HepG2 (cell line): ENCODE data around the gene SIT1. TPM values are rescaled to one million over a fixed set of nuclear protein-coding genes. Genes with fewer than 3 reads are reported as not detected.

Experiments used
- ATAC-seq: fragments of 200-7000 bp; cut with Tn5 transposase; 3 replicates; pipeline ENCODE4 v1.9.1; 2020; ENCODE audit warnings: mild to moderate bottlenecking, moderate library complexity
- BruUV-seq: library from RNA; stranded (reverse); fragments of 400-500 nt; replicated peaks from 2 replicates; lab custom pipeline; 2021; lab: Mats Ljungman, UMichigan
- CTCF ChIA-PET: fragments of 300-600 bp; formaldehyde crosslinking; extraction: SDS; loops from one replicate; lab custom pipeline; 2021; ENCODE audit warnings: low total read pairs, inconsistent platforms, low intra/inter-chr PET ratio; lab: Yijun Ruan, JAX
- POLR2A ChIA-PET: fragments of 350-600 bp; sonication (Branson Sonifier 250); formaldehyde crosslinking; loops from one replicate; lab custom pipeline; 2020; ENCODE audit warnings: antibody characterized with exemption, inconsistent platforms; lab: Yijun Ruan, JAX
- DNase-seq: peaks from one replicate; pipeline ENCODE4 v3.0.0-alpha.2; 2015; ENCODE audit warnings: low spot score
- FAIRE-seq: peaks from 3 replicates; lab custom pipeline; 2011; peaks lifted over from hg19 to GRCh38; lab: Jason Lieb, UNC
- H2AFZ ChIP-seq: one replicate; pipeline ENCODE4 v1.6.1; 2011; ENCODE audit warnings: low read length, inconsistent platforms
- H3K27ac ChIP-seq: fragments of 300-600 bp; 3 replicates; pipeline ENCODE4 v1.8.0; 2011; ENCODE audit warnings: mixed run types, mild to moderate bottlenecking, mixed read lengths, low read length, inconsistent platforms; ENCODE audit not compliant: insufficient read depth; ENCODE audit errors: extremely low read length
- H3K27me3 ChIP-seq, 2 experiments: fragments of 200-600 bp in 1 of 2; 2 replicates in 1 of 2; 3 replicates in 1 of 2; pipeline versions ENCODE4 v1.6.0 to v1.8.0; 2011; ENCODE audit warnings: low read length in 2 of 2, mild to moderate bottlenecking in 2 of 2, moderate library complexity in 2 of 2, inconsistent platforms in 1 of 2; ENCODE audit not compliant: insufficient read depth in 2 of 2, control insufficient read depth in 1 of 2
- H3K36me3 ChIP-seq, 2 experiments: fragments of 200-600 bp in 1 of 2; replicated peaks in 1 of 2; 2 replicates in 1 of 2; 3 replicates in 1 of 2; pipeline versions ENCODE4 v1.5.1 to v1.8.0; 2011; ENCODE audit warnings: low read length in 2 of 2, inconsistent platforms in 1 of 2; ENCODE audit not compliant: insufficient read depth in 2 of 2, control insufficient read depth in 1 of 2
- H3K4me1 ChIP-seq: 2 replicates; pipeline ENCODE4 v1.5.1; 2012; ENCODE audit warnings: low read length, inconsistent platforms; ENCODE audit not compliant: insufficient read depth
- H3K4me2 ChIP-seq: 2 replicates; pipeline ENCODE4 v1.6.0; 2011; ENCODE audit warnings: low read depth, low read length, inconsistent platforms
- H3K4me3 ChIP-seq, 3 experiments: fragments of 200-600 bp in 1 of 3; sonication (generic), shearing (Covaris generic) in 1 of 3; replicated peaks in 1 of 3; 2 replicates each; pipeline ENCODE4 v1.5.1; 2011 to 2016; ENCODE audit warnings: low read length in 3 of 3, inconsistent platforms in 2 of 3, low read depth in 2 of 3, mild to moderate bottlenecking in 2 of 3, control low read depth in 1 of 3, mixed read lengths in 1 of 3; ENCODE audit not compliant: insufficient read depth in 1 of 3
- H3K79me2 ChIP-seq: one replicate; pipeline ENCODE4 v1.6.1; 2011; ENCODE audit warnings: low read length, inconsistent platforms; ENCODE audit not compliant: insufficient read depth
- H3K9ac ChIP-seq: 2 replicates; pipeline ENCODE4 v1.6.0; 2011; ENCODE audit warnings: mild to moderate bottlenecking, low read depth, low read length, inconsistent platforms; ENCODE audit not compliant: insufficient read depth
- H3K9me3 ChIP-seq: 2 replicates; pipeline ENCODE4 v1.5.1; 2012; ENCODE audit warnings: mild to moderate bottlenecking, low read length
- H4K20me1 ChIP-seq: 2 replicates; pipeline ENCODE4 v1.6.0; 2011; ENCODE audit warnings: inconsistent platforms, mild to moderate bottlenecking, low read length, moderate library complexity; ENCODE audit not compliant: insufficient read depth
- CSRNP1 ChIP-seq: sonication (generic); formaldehyde crosslinking; IDR thresholded peaks from 2 replicates; pipeline ENCODE4 v1.8.1; 2023; ENCODE audit warnings: mild to moderate bottlenecking, missing genetic modification reagents
- EED ChIP-seq: sonication (generic); formaldehyde crosslinking; IDR thresholded peaks from 2 replicates; pipeline ENCODE4 v1.5.0; 2020; ENCODE audit warnings: mild to moderate bottlenecking, missing genetic modification reagents
- FOXP4 ChIP-seq: sonication (generic); formaldehyde crosslinking; IDR thresholded peaks from 2 replicates; pipeline ENCODE4 v1.4.0; 2020; ENCODE audit warnings: missing genetic modification reagents
- GATAD2A ChIP-seq: IDR thresholded peaks from 2 replicates; pipeline ENCODE4 v1.6.1; 2016
- HMGXB4 ChIP-seq, 2 experiments: sonication (generic) in 1 of 2; formaldehyde crosslinking in 1 of 2; IDR thresholded peaks; 2 replicates each; pipeline versions ENCODE4 v1.4.0 to v1.6.1; 2018 to 2020; ENCODE audit warnings: missing genetic modification reagents in 2 of 2, borderline replicate concordance in 1 of 2, low read depth in 1 of 2, mild to moderate bottlenecking in 1 of 2, missing biosample characterization in 1 of 2
- HNF4G ChIP-seq, 2 experiments: sonication (generic) in 1 of 2; formaldehyde crosslinking in 1 of 2; IDR thresholded peaks; 2 replicates each; pipeline versions ENCODE4 v1.4.0 to v1.6.1; 2011 to 2020; ENCODE audit warnings: borderline replicate concordance in 2 of 2, low read depth in 2 of 2, mild to moderate bottlenecking in 2 of 2, low read length in 1 of 2, missing genetic modification reagents in 1 of 2, moderate library complexity in 1 of 2
- LCORL ChIP-seq, 2 experiments: fragments of 450-650 bp in 1 of 2; sonication (generic) in 1 of 2; formaldehyde crosslinking in 1 of 2; IDR thresholded peaks; 2 replicates each; pipeline versions ENCODE4 v1.5.0 to v1.6.1; 2017 to 2020; ENCODE audit warnings: antibody characterized with exemption in 1 of 2, missing genetic modification reagents in 1 of 2
- PHF21A ChIP-seq: sonication (generic); formaldehyde crosslinking; IDR thresholded peaks from 2 replicates; pipeline ENCODE4 v1.5.0; 2020; ENCODE audit warnings: mild to moderate bottlenecking, missing genetic modification reagents
- POLR2A ChIP-seq, 2 experiments: IDR thresholded peaks; 2 replicates each; pipeline ENCODE4 v1.6.1; 2011; ENCODE audit warnings: low read depth in 2 of 2, low read length in 2 of 2, mild to moderate bottlenecking in 1 of 2, moderate library complexity in 1 of 2; ENCODE audit not compliant: insufficient read depth in 1 of 2
- THRA ChIP-seq: sonication (generic); formaldehyde crosslinking; IDR thresholded peaks from 2 replicates; pipeline ENCODE4 v1.4.0; 2020; ENCODE audit warnings: missing genetic modification reagents, borderline replicate concordance
- ZMAT3 ChIP-seq: sonication (generic); formaldehyde crosslinking; conservative IDR thresholded peaks from 2 replicates; pipeline ENCODE4 v1.7.0; 2021; ENCODE audit warnings: missing genetic modification reagents
- ZNF24 ChIP-seq: fragments of 450-650 bp; IDR thresholded peaks from 2 replicates; pipeline ENCODE4 v1.6.1; 2017; ENCODE audit warnings: antibody characterized with exemption, mild to moderate bottlenecking
- ZNF510 ChIP-seq: sonication (generic); formaldehyde crosslinking; IDR thresholded peaks from 2 replicates; pipeline ENCODE4 v1.4.0; 2020; ENCODE audit warnings: low read depth, mild to moderate bottlenecking, missing genetic modification reagents
- ZNF781 ChIP-seq: sonication (generic); formaldehyde crosslinking; IDR thresholded peaks from 2 replicates; pipeline ENCODE4 v1.5.1; 2020; ENCODE audit warnings: borderline replicate concordance, mild to moderate bottlenecking, missing genetic modification reagents; ENCODE audit errors: not compliant biosample characterization
- WGBS: methylation state at CpG from one replicate; pipeline ENCODE4 v1.1.6; 2017; ENCODE audit warnings: low lambda C conversion rate; 5-methylcytosine and 5-hydroxymethylcytosine counted together
- in situ Hi-C: cut with HindIII; loops from 2 replicates; pipeline ENCODE4 v1.10.0; 2017; ENCODE audit warnings: low pct_unique_long_range_greater_than_20kb; ENCODE audit not compliant: extremely low pct_ligation_motif_present
- intact Hi-C: fragments of 100-400 bp; cut with micrococcal nuclease; formaldehyde crosslinking; loops from one replicate; pipeline ENCODE4 v1.10.0; 2022; ENCODE audit not compliant: unreplicated experiment
- polyA plus RNA-seq, 8 experiments: library from polyadenylated mRNA; depleted of rRNA in 3 of 8; stranded (reverse) in 7 of 8; unstranded in 1 of 8; fragments of >200 nt; fragmentation: Illumina TruSeq in 4 of 8; extraction: Trizol in 4 of 8; gene quantifications; 2 replicates each; pipeline versions ENCODE4 v1.2.1 to v1.2.3, GENCODE V29; 2011 to 2016; ENCODE audit warnings: low read depth in 4 of 8, missing spikeins in 1 of 8, mixed read lengths in 1 of 8; ENCODE audit not compliant: insufficient read depth in 1 of 8
- total RNA-seq, 5 experiments: library from RNA; depleted of rRNA; stranded (reverse); fragments of >200 nt; fragmentation: Illumina TruSeq; extraction: Trizol; gene quantifications; 2 replicates each; pipeline ENCODE4 v1.2.3, GENCODE V29; 2016; ENCODE audit warnings: low read depth in 1 of 5

SIT1 gene
- total and polyA plus RNA-seq, 2 of the 13 experiments (the other 11 are each of a cell fraction or from before 2014, with no cell fraction given), result 0.09 to 6.7 TPM

- Histone ChIP-seq H3K27ac (peak within 1 kb of the TSS; percentile 81), H3K4me2 (peak within 1 kb of the TSS; percentile 88), H3K36me3 (peaks cover 2 to 14% of the 10 kb centered on the region in 2 experiments; a peak in 3 of 5 replicates), H3K9me3 (no peaks in the 10 kb centered on the region), H4K20me1 (no peaks in the 10 kb centered on the region; the same call in 1 of the 2 replicates), H3K27me3 (no peaks in the 10 kb centered on the region; a peak in 2 of 5 replicates), H3K4me1 (peaks cover 35% of the 10 kb centered on the region), H3K9ac (peak within 1 kb of the TSS; percentile 75), H2AFZ (peak within 1 kb of the TSS; percentile 0), H3K4me3 (peak within 1 kb of the TSS; percentile 75 to 92 (median 90)), H3K79me2 (peaks cover 4% of the 10 kb centered on the region)
- intact Hi-C loops, result loop anchor here (1.0 to 5.0 kb wide), 3 partner anchors 42 to 128 kb away; partner anchors contain the start of genes CREB3, RUSC2 and TLN1
- no peak for FAIRE-seq
- BruUV-seq, result no TSS peak
- WGBS, result 1% methylated on average over 25 of the region's 55 CpGs
- DNase-seq, result peak; percentile 64
- peak; percentile 60 for ATAC-seq
- in situ Hi-C loops, result no loop called here
- ChIA-PET POLR2A (interaction anchor here (0.6 to 1.6 kb wide), 4 partner anchors 41 to 115 kb away, joined by 3 to 5 read pairs (median 4); partner anchors contain the start of gene RUSC2), CTCF (no interaction called here)
- TF ChIP-seq CSRNP1 (CRISPR knock-in tag), result 0 out of 2 replicates have a peak, but pooled peaks have one; percentile 37
- no peak for TF ChIP-seq ZNF781 (CRISPR knock-in tag)
- TF ChIP-seq FOXP4, result 0 out of 2 replicates have a peak, but pooled peaks have one; percentile 30
- no peak for TF ChIP-seq ZMAT3 (CRISPR knock-in tag)
- TF ChIP-seq PHF21A (CRISPR knock-in tag), result peak; percentile 56; the same call in 1 of the 2 replicates
- no peak for TF ChIP-seq HNF4G (IDR thresholded peaks at IDR 0.05; ENCODE audit: borderline replicate concordance, low read depth, low read length)
- 0 out of 2 replicates have a peak, but pooled peaks have one; percentile 13 for TF ChIP-seq HNF4G (CRISPR knock-in tag; IDR thresholded peaks at IDR 0.05; ENCODE audit: borderline replicate concordance, low read depth)
- peak; percentile 68; the same call in 1 of the 2 replicates for TF ChIP-seq EED
- no peak for TF ChIP-seq ZNF510 (CRISPR knock-in tag)
- 0 out of 2 replicates have a peak, but pooled peaks have one; percentile 18 for TF ChIP-seq ZNF24
- TF ChIP-seq GATAD2A, result 0 out of 2 replicates have a peak, but pooled peaks have one; percentile 11
- TF ChIP-seq POLR2A (IDR thresholded peaks at IDR 0.05; ENCODE audit: insufficient read depth in 1 of 2, low read depth in 2 of 2, low read length in 2 of 2), result 0 out of 4 replicates have a peak, but pooled peaks of 1 of the 2 experiments have one; percentile 14
- TF ChIP-seq HMGXB4 (CRISPR knock-in tag; IDR thresholded peaks at IDR 0.05; ENCODE audit: borderline replicate concordance in 1 of 2, low read depth in 1 of 2), result peak; percentile 17 to 22; a peak in 1 of 4 replicates
- peak; percentile 34; the same call in 1 of the 2 replicates for TF ChIP-seq THRA (CRISPR knock-in tag)
- no peak for TF ChIP-seq LCORL (IDR thresholded peaks at IDR 0.05)
- no peak for TF ChIP-seq LCORL (CRISPR knock-in tag; IDR thresholded peaks at IDR 0.05)
These were observed 46.0 kb downstream of the SIT1 start, which contains the start of gene TESK1 for GRCh38 chr9:35604578-35605350. TESK1 (plus strand) TSS chr9:35605262; CDS start chr9:35605620, 358 bp downstream.
